ENCODE results near the gene NLRP12. TPM values are rescaled to one million over a fixed set of nuclear protein-coding genes. Genes with fewer than 3 reads are reported as not detected.

Gene NLRP12
- total and polyA plus RNA-seq, 10 of the 15 experiments (the other 5 are each of a cell fraction or from before 2014, with no cell fraction given), result not detected

DNA sequence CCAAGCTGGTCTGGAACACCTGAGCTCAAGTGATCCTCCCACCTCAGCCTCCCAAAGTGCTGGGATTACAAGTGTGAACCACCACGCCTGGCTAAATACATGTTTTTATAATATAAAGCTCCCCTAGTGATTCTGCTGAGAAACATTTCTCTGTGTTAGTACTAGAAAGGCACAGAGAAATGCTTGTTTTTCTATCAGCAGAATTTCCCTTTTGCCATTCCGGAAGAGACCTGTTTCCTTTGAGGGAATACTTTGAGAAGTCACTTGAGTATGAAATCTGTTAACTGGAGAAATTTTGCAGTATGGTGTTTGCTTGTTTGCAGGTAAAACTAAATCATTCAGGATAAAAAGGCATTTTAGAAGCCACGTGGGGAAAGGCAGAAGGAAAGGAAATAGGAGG is 4.4 kb upstream of the NLRP12 start:
- no peaks in the 10 kb centered on the region for H4K20me1 ChIP-seq (ENCODE audit: control insufficient read depth, insufficient read depth)
- H3K4me1 ChIP-seq (ENCODE audit: control insufficient read depth, insufficient read depth, low read length), result no peaks in the 10 kb centered on the region
- no peak overlapping the region for H3K27ac ChIP-seq (ENCODE audit: control insufficient read depth, insufficient read depth)
- no peaks in the 10 kb centered on the region for H3K27me3 ChIP-seq (replicated peaks in 1 of 2; ENCODE audit: control insufficient read depth in 2 of 2, insufficient read depth in 2 of 2, low read length in 1 of 2)
- no peak overlapping the region for H3K4me3 ChIP-seq
- RAD21 ChIA-PET (ENCODE audit: unreplicated experiment), result no interaction called here
- SMC1A ChIA-PET (ENCODE audit: uncharacterized antibody, unreplicated experiment), result no interaction called here
- in situ Hi-C loops (cut with MboI), result no loop called here
- no peaks in the 10 kb centered on the region for H3K79me2 ChIP-seq (ENCODE audit: control insufficient read depth, insufficient read depth, low read length)
- DNase-seq (ENCODE audit: low read depth, low spot score) (no peak), FAIRE-seq (no peak), ATAC-seq (no peak)
- no peak overlapping the region for H3K4me2 ChIP-seq (ENCODE audit: control insufficient read depth, insufficient read depth)
- no peak for TF ChIP-seq RELB (IDR thresholded peaks at IDR 0.05; ENCODE audit: low read depth)
- no peak for TF ChIP-seq BCL11A (IDR thresholded peaks at IDR 0.05; ENCODE audit: low read depth, low read length)
- no peak for TF ChIP-seq RB1 (IDR thresholded peaks at IDR 0.05; ENCODE audit: borderline replicate concordance)
- TF ChIP-seq RAD51 (IDR thresholded peaks at IDR 0.05), result no peak
- no peak for TF ChIP-seq SKIL (IDR thresholded peaks at IDR 0.05; ENCODE audit: low read depth, poor library complexity, severe bottlenecking)
- TF ChIP-seq TARDBP (IDR thresholded peaks at IDR 0.05; ENCODE audit: borderline replicate concordance), result no peak
- TF ChIP-seq MXI1 (IDR thresholded peaks at IDR 0.05; ENCODE audit: low read depth, low read length), result no peak
- TF ChIP-seq, protein P1, sequence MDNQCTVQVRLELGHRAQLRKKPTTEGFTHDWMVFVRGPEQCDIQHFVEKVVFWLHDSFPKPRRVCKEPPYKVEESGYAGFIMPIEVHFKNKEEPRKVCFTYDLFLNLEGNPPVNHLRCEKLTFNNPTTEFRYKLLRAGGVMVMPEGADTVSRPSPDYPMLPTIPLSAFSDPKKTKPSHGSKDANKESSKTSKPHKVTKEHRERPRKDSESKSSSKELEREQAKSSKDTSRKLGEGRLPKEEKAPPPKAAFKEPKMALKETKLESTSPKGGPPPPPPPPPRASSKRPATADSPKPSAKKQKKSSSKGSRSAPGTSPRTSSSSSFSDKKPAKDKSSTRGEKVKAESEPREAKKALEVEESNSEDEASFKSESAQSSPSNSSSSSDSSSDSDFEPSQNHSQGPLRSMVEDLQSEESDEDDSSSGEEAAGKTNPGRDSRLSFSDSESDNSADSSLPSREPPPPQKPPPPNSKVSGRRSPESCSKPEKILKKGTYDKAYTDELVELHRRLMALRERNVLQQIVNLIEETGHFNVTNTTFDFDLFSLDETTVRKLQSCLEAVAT (IDR thresholded peaks at IDR 0.05), result no peak
- TF ChIP-seq CBX3 (IDR thresholded peaks at IDR 0.05; ENCODE audit: borderline replicate concordance, low read depth), result no peak
- TF ChIP-seq MEF2A (IDR thresholded peaks at IDR 0.05; ENCODE audit: insufficient read depth, low read depth, low read length), result no peak
- TF ChIP-seq, protein P2, sequence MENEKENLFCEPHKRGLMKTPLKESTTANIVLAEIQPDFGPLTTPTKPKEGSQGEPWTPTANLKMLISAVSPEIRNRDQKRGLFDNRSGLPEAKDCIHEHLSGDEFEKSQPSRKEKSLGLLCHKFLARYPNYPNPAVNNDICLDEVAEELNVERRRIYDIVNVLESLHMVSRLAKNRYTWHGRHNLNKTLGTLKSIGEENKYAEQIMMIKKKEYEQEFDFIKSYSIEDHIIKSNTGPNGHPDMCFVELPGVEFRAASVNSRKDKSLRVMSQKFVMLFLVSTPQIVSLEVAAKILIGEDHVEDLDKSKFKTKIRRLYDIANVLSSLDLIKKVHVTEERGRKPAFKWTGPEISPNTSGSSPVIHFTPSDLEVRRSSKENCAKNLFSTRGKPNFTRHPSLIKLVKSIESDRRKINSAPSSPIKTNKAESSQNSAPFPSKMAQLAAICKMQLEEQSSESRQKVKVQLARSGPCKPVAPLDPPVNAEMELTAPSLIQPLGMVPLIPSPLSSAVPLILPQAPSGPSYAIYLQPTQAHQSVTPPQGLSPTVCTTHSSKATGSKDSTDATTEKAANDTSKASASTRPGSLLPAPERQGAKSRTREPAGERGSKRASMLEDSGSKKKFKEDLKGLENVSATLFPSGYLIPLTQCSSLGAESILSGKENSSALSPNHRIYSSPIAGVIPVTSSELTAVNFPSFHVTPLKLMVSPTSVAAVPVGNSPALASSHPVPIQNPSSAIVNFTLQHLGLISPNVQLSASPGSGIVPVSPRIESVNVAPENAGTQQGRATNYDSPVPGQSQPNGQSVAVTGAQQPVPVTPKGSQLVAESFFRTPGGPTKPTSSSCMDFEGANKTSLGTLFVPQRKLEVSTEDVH (IDR thresholded peaks at IDR 0.05; ENCODE audit: low read depth, partially characterized antibody), result no peak
- H3K9ac ChIP-seq (ENCODE audit: control insufficient read depth, insufficient read depth, low read length), result no peak overlapping the region
- no TSS peak for BruUV-seq (replicated peaks)
- WGBS (ENCODE audit: insufficient coverage, insufficient replicate concordance, low lambda C conversion rate, missing lambda C conversion rate), result 0% methylated on average over 3 of the region's 3 CpGs
- CTCF ChIA-PET, result interaction anchor here (0.7 kb wide), 1 partner anchor 32 kb away, joined by 3 read pairs; no protein-coding TSS in a partner anchor
- POLR2A ChIA-PET, result no interaction called here
- no peaks in the 10 kb centered on the region for H3K9me3 ChIP-seq (replicated peaks; ENCODE audit: control insufficient read depth, insufficient read depth, low read length)
- intact Hi-C loops (cut with micrococcal nuclease; ENCODE audit: unreplicated experiment), result no loop called here
- H2AFZ ChIP-seq (ENCODE audit: control insufficient read depth, low read depth, low read length), result no peak overlapping the region
- H3K36me3 ChIP-seq (ENCODE audit: control insufficient read depth in 2 of 2, insufficient read depth in 2 of 2, low read length in 1 of 2), result no peaks in the 10 kb centered on the region

All from GM12878 (cell line).